GM19193 (cell line): ENCODE results near the gene CHIT1.

Experiments
- POLR2A ChIP-seq: IDR thresholded peaks from 4 replicates; pipeline ENCODE4 v1.6.1; 2011; ENCODE audit not compliant: insufficient read depth, insufficient read length; ENCODE audit errors: extremely low read depth

CHIT1 gene

DNA sequence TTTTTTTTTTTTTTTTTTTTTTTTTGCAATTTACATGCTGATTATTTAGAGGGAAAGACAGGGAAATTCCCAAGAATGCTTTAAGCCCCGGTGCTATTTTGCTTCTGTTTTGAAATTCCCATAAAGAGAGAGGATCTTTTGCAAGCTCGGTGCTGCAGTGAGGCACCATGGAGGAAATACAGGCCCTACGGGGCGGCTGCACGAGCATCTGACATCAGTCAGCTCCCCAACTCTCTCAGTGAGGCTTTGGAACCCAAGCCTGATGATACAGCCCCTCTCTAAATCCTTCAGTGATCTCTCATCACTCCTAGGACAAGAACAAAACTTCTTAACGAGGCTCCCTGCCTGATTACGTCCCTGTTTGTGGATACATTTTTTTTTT is 42.2 kb downstream of the CHIT1 start:
- no peak for TF ChIP-seq POLR2A

- TF ChIP-seq POLR2A: no peak
These were observed 42.8 kb downstream of the CHIT1 start, which contains the start of gene CHI3L1 for GRCh38 chr1:203186446-203187303. TSS of gene CHI3L1 (minus strand) at chr1:203186704. CDS start at chr1:203186623, 81 bp downstream.

GRCh38 chr1:203186091-203186445 is 43.4 kb downstream of the CHIT1 start:
- no peak for TF ChIP-seq POLR2A

DNA sequence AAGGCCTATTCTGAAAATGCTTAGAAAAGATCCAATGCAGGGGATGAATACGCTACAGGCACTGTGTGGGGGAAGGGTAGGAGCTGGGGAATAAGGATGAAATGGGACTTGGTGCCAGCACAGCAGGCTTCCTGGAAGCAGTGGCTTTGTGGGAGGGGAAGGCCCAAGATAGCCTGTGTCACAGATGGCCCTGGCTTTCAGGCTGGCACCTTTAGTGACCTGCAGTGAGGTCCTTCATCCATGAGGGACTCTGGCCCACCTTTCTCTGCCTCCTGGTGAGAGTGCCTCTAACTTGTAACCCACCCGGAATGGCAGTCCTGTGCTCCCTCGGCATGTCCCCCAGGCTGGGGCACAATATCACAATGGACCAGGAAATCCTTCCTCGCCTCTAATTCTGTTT is 43.9 kb downstream of the CHIT1 start:
- TF ChIP-seq POLR2A: no peak

DNA sequence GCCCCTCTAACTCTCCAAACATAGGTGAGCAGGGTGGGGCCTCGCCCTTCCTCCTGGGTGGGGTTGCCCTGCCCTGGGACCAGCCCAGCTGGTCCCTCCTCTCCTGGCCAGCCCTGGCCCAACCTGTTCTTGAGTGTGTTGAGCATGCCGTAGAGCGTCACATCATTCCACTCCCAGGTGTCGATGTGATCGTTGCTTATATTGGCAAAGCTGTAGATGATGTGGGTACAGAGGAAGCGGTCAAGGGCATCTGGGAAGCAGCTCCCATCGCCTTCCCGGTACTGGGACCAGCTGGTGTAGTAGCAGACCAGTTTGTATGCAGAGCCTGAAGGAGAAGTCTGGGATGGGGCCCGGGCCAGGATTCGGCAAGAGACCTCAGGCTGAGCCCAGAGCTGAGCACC is 44.4 kb downstream of the CHIT1 start:
- no peak for TF ChIP-seq POLR2A

DNA sequence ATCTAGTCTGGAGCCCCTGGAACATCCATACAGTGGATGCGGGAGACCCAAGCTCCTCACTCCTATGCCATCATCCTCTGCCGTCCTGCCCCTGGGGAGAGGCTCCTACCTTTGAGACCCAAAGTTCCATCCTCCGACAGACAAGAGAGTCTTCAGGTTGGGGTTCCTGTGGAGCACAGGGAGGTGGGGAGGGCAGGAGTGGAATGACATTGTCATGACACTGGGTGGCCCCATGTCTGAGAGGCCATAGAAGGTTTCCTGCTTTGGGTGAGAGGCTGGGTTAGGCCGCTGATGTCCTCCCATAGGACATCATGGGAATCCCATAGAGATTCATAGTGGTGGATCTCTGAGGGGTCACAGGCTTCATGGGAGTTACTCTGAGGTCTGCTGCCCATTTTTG is 45.0 kb downstream of the CHIT1 start:
- no peak for TF ChIP-seq POLR2A

- TF ChIP-seq POLR2A: no peak
These were observed 45.6 kb downstream of the CHIT1 start for GRCh38 chr1:203183828-203184227.

- no peak for TF ChIP-seq POLR2A
These were observed 47.0 kb downstream of the CHIT1 start for GRCh38 chr1:203182387-203182953.

GRCh38 chr1:203181586-203182386 is 47.7 kb downstream of the CHIT1 start:
- TF ChIP-seq POLR2A: no peak

GRCh38 chr1:203180611-203181330 is 48.7 kb downstream of the CHIT1 start:
- no peak for TF ChIP-seq POLR2A

DNA sequence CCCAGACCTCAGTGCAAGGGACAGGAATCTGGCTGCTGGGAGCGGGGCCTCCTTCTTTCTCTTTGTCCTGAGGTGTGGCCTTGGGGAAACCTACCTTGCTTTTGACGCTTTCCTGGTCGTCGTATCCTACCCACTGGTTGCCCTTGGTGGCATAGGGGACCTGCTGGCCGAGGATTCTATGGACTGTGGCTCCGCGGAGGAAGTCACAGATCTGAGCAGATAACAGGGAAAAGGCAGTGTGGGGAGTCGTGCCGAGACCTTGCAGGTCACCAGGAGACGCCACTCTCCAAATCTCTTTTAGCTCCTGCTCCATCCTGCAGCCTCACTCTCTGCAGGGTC is 49.8 kb downstream of the CHIT1 start:
- TF ChIP-seq POLR2A: no peak

DNA sequence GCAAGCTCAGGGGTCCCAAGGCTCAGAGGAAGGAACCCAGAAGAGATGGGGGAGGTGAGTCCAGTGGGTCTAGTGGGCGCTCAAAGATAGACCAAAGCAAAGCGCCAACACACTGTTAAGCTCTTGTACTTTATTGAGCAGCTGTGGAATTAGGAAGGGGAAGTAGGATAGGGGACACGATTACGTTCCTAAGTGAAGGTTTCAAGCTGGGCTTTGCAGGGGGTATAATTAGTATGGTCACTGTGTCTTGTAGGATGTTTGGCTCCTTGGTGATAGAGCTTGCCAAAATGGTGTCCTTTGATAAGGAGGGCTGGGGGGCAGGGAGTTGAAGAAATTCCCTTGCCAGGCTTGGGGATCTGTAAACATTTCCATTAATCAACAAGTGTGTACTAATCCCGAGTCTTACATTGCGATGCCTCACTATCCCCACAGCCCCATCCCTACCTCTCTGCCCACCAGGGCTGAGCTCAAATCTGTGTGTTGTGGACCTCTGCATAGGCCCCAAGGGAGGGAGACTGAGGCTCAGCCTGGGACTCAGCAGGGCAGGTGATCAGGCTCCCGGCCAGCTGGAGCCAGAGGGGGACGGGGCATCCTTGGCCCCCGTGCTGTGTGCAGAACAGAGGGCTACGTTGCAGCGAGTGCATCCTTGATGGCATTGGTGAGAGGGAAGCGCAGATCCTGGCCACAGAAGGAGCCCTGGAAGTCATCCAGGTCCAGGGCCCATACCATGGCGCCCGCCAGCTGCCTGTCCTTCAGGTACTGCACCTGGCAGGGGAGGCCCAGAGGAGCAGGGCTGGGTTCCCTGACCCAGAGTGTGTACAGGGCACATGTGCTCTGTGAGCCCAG is 50.4 kb downstream of the CHIT1 start:
- TF ChIP-seq POLR2A: no peak

DNA sequence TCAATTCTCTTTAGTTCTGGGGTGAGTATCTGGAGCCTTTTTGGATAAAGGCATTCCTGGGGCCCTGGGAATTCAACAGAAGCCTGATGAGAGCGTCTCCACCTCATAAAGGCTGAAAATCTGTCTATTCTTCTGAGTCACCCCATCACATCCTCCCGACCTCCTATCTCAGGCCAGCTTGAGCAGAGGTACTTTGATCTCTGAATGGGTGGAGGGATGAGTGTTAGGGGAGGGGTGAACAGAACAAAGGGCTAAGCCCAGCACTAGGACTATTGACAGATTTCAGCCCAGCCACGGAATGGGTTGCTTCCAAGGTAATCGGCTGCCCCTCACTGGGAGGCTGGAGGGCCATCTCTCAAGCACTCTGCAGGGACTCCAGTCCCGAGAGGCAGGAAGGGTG is 51.4 kb downstream of the CHIT1 start:
- TF ChIP-seq POLR2A: no peak

DNA sequence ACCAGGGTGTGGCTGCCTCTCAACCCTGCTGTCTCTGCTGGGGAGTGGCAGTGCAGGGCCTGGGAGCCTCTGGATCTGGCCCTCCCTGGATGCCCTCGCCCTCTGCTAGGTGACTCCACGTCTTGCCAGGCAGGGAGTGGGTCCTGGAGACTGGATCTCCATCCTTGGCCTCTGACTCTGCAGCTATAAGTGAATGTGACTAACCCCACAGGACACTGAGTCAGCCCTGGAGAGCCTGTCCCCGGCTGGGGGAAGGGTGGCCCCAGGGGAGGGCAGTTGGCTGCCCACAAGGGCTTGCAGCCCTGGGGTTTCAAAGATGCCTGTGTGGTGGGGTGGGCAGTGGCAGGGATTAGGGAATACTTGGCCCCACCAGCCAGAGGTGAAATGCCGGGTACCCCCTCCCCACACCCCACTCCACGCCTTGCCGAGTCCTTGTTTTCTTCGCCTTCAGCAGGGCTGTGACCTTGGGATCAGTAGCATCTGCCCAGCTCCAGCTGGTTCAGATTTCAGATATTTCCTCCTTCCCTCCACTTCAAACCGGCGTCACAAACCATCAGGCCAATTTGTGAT is 51.9 kb downstream of the CHIT1 start:
- TF ChIP-seq POLR2A: no peak

DNA sequence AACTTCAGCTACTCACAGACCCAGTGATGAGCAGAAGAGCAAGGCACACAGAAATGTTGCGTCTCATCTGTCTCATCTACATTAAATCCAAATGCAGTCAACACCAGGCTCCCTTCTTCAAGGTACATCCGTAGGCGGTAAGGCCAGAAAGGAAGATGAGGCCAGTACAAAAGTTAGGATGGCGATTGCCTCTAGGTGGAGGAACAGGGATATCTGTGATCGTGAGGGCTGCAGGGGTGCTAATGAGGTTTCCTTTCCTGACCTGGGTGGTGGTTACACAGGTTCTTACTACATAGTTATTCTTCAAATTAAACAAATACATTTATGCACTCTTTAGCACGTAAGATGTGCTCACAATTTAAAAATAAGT is 52.5 kb downstream of the CHIT1 start:
- no peak for TF ChIP-seq POLR2A
